ENCODE results near the gene MACF1. TPM values are rescaled to one million over a fixed set of nuclear protein-coding genes. Genes with fewer than 3 reads are reported as not detected.

MACF1 gene
- polyA plus RNA-seq, 4 donors = 181 to 293 (median 259) TPM

- no peak for DNase-seq (ENCODE audit: low read depth in 4 of 4, low spot score in 2 of 4)
These were observed 89.0 kb downstream of the MACF1 start for GRCh38 chr1:39293375-39294070.

- no peak for DNase-seq (ENCODE audit: low read depth in 4 of 4, low spot score in 2 of 4)
These were observed 90.0 kb downstream of the MACF1 start for GRCh38 chr1:39294531-39294930.

- DNase-seq (ENCODE audit: low read depth in 4 of 4, low spot score in 2 of 4) = no peak
These were observed 91.4 kb downstream of the MACF1 start for GRCh38 chr1:39295901-39296300.

DNA sequence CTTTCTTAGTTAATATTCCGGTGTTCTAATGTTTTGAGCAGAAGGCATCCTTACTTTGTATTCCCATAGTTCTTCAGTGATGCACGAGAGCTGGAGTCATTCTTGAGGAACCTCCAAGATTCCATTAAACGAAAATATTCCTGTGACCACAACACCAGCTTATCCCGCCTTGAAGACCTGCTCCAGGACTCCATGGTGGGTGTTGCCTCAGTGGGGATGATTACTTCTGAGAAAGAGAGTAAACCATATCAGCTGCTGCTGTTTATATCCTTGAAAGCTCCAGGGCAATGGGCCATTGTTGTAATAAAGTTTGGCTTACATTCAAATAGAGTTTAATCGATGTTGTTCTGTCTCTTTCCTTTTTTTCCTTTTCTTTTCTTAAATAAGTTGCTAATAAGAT is 93.1 kb downstream of the MACF1 start:
- no peak for DNase-seq (ENCODE audit: low read depth in 4 of 4, low spot score in 2 of 4)

DNA sequence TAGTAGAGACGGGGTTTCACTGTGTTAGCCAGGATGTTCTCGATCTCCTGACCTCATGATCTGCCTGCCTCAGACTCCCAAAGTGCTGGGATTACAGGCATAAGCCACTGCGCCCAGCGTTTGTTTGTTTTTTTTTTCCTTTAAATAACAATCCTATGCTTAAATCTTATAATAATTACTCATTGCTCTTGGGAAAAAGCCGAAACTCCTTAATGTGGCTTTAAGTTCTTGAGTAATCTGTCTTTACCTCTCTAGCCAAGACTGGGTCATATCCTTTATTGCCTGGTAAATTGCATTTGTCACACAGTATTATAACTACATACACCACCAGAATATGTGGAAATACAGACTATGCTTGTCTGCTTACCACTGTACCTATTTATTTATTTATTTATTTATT is 97.1 kb downstream of the MACF1 start:
- DNase-seq (ENCODE audit: low read depth in 4 of 4, low spot score in 2 of 4) = no peak

- no peak for DNase-seq (ENCODE audit: low read depth in 4 of 4, low spot score in 2 of 4)
These were observed 101.1 kb downstream of the MACF1 start for GRCh38 chr1:39305555-39305954.

DNA sequence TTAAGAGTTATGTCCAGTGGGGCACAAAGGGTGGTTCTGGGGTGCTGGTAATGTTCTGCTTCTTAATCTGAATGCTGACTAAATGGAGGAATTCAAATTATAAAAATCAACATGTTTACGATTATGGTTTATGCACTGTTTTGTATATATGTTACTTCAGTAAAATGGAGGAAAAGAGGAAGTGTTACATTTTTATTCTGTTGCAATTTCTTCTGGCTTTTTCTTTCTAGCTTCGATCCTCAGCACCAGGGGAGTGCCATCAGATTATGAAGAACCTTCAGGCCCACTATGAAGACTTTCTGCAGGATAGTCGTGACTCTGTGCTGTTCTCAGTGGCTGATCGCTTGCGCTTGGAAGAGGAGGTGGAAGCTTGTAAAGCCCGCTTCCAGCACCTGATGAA is 105.5 kb downstream of the MACF1 start:
- no peak for DNase-seq (ENCODE audit: low read depth in 4 of 4, low spot score in 2 of 4)

GRCh38 chr1:39310691-39311090 is 106.2 kb downstream of the MACF1 start:
- DNase-seq (ENCODE audit: low read depth in 4 of 4, low spot score in 2 of 4) = no peak

DNA sequence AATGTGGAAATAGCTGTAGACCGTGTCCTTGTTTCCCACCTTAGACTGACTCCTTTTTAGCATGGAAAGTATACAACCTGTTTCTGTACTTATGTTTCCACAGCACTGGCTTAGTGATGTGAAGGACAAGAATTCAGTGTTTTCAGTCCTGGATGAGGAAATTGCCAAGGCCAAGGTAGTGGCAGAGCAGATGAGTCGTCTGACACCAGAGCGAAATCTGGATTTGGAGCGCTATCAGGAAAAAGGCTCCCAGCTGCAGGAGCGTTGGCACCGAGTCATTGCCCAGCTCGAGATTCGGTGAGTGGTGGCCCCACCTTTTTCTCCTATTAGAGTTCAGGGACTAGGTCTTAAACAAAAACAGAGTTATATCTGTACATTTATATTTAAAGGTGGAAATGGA is 112.6 kb downstream of the MACF1 start:
- DNase-seq (ENCODE audit: low read depth in 4 of 4, low spot score in 2 of 4) = no peak

DNA sequence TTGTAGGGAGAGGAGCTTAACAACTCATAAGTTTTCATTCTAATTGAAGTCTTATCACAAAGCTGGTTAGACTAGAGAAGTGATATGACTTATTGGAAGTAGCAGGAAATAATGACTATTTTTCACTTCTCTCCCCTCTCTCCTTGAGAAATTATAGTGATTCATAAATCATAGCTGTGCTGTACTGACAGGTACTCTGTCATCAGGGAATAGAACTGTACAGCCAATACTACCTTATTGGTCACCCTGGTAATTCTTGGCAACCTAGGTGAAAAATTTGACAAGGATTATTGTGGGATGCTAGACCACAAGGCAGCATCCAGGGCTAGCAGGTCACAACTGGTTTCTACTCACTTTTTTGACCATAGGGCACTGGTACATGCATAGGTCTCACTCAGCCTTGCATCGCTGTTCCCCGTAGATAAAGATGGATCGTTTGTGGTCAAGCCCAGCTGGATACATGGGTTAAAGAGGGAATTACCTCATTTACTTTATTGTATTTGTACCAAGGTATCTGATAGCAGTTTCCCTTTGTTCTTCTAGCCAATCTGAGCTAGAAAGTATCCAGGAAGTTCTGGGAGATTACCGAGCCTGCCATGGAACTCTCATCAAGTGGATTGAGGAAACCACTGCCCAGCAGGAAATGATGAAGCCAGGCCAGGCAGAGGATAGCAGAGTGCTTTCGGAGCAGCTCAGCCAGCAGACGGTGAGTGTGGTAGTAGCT is 113.6 kb downstream of the MACF1 start:
- no peak for DNase-seq (ENCODE audit: low read depth in 4 of 4, low spot score in 2 of 4)

- DNase-seq (ENCODE audit: low read depth in 4 of 4, low spot score in 2 of 4) = no peak
These were observed 117.5 kb downstream of the MACF1 start for GRCh38 chr1:39321979-39322378.

DNA sequence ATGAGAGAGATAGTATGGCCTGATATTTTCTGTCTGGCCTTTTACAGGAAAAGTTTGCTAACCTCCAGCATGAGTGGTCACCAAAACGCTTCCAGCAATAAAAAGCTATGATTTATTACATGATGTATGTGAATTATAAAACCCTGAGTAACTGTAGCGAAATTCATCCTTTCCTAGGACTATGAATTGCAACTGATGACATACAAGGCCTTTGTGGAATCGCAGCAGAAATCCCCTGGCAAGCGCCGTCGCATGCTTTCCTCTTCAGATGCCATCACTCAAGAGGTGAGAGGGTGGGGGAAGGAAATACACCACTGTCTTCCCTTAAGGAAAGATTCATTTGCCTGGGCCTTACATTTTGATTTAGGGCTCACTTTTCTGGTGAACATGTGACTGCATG is 117.9 kb downstream of the MACF1 start:
- no peak for DNase-seq (ENCODE audit: low read depth in 4 of 4, low spot score in 2 of 4)

- DNase-seq (ENCODE audit: low read depth in 4 of 4, low spot score in 2 of 4) = no peak
These were observed 120.4 kb downstream of the MACF1 start for GRCh38 chr1:39324888-39325287.

GRCh38 chr1:39326836-39327235 is 122.3 kb downstream of the MACF1 start:
- DNase-seq (ENCODE audit: low read depth in 4 of 4, low spot score in 2 of 4) = no peak

- DNase-seq (ENCODE audit: low read depth in 4 of 4, low spot score in 2 of 4) = no peak
These were observed 123.6 kb downstream of the MACF1 start for GRCh38 chr1:39328095-39328494.

GRCh38 chr1:39328586-39329121 is 124.2 kb downstream of the MACF1 start:
- DNase-seq (ENCODE audit: low read depth in 4 of 4, low spot score in 2 of 4) = no peak

DNA sequence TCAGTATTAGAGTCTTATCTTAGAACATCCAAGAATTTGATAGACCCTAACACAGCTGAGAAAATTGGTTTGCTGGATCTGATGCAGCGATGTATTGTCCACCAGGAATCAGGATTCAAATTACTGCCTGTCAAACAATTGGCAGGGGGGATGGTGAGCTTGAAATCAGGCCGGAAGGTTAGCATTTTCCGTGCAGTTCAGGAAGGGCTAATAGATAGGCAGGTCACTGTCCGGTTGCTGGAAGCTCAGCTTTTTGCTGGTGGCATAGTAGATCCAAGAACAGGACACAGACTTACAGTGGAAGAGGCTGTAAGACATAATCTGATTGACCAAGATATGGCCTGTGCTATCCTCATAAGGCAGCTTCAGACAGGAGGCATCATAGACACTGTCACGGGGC is 127.2 kb downstream of the MACF1 start:
- DNase-seq (ENCODE audit: low read depth in 4 of 4, low spot score in 2 of 4) = no peak

DNA sequence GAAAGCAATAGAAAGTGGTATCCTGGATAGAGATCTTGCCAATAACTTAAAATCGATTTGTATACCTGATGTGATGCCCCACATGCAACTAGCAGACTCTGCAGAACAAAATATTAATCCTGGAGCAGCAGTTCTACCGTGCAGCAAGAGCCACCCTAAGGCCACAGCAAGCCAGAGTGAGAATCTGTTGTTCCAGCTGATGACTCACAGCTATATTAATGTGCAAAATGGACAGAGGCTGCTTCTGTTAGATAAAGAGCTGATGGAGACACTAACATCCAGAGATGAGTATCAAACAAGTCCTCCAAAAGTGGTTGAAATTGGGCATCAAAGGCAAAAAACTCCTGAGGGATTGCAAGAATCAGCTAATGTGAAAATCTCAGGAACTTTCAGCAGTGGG is 127.8 kb downstream of the MACF1 start:
- DNase-seq (ENCODE audit: low read depth in 4 of 4, low spot score in 2 of 4) = no peak

- DNase-seq (ENCODE audit: low read depth in 4 of 4, low spot score in 2 of 4) = no peak
These were observed 128.3 kb downstream of the MACF1 start for GRCh38 chr1:39332828-39333227.

DNA sequence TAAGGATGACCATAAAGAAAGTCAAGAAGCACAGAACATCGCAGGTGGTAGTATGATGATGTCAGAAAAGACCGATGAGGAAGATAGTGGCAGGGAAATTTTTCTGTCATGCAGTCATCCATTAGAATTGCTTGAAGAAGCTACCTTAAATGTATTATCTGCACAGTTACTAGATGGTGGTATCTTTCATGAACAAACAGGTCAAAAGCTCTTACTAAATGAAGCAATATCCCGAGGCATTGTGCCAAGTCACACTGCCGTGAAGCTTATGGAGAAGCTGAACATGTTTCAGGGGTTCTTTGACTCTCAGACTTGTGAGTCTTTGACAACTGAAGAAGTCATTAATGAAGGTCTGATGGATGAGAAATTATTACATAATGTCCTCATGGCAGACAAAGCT is 128.8 kb downstream of the MACF1 start:
- no peak for DNase-seq (ENCODE audit: low read depth in 4 of 4, low spot score in 2 of 4)

- DNase-seq (ENCODE audit: low read depth in 4 of 4, low spot score in 2 of 4) = no peak
These were observed 130.7 kb downstream of the MACF1 start for GRCh38 chr1:39335216-39335615.

GRCh38 chr1:39337067-39337466 is 132.6 kb downstream of the MACF1 start:
- no peak for DNase-seq (ENCODE audit: low read depth in 4 of 4, low spot score in 2 of 4)
